Left ventricle myocardium superior (tissue), 1 donor: ENCODE results near the gene IDS. TPM values are rescaled to one million over a fixed set of nuclear protein-coding genes. Genes with fewer than 3 reads are reported as not detected.
A peak's percentile ranks its signal among the peaks of the same experiment; 100 is the strongest.
"Not testable (repeated sequence)": the region's sequence is repeated elsewhere in the genome, so short reads cannot be mapped to it uniquely, and the experiment has no call there.

ENCODE experiments used
- ATAC-seq: fragments of 200-7000 bp; cut with Tn5 transposase; one replicate; pipeline ENCODE4 v1.9.1; 2020; ENCODE audit warnings: mild to moderate bottlenecking, moderate library complexity
- DNase-seq: peaks from one replicate; pipeline ENCODE4 v3.0.0-alpha.2; 2020
- intact Hi-C: fragments of 100-400 bp; cut with micrococcal nuclease; formaldehyde crosslinking; loops from one replicate; pipeline ENCODE4 v1.11.0; 2022
- total RNA-seq: library from RNA; stranded (reverse); fragmentation: NEBNext Ultra II Directional; extraction: Animal tissue kit (Norgen Biotek cat#: 25700); gene quantifications from one replicate; pipeline ENCODE4 v1.2.1, GENCODE V29; 2021
- donor health status: DM: no; HTN: yes; CAD: no; lungs with severe emphysema.

Gene IDS
- total RNA-seq, 1 donor from 2014 or later = 88.7 TPM

DNA sequence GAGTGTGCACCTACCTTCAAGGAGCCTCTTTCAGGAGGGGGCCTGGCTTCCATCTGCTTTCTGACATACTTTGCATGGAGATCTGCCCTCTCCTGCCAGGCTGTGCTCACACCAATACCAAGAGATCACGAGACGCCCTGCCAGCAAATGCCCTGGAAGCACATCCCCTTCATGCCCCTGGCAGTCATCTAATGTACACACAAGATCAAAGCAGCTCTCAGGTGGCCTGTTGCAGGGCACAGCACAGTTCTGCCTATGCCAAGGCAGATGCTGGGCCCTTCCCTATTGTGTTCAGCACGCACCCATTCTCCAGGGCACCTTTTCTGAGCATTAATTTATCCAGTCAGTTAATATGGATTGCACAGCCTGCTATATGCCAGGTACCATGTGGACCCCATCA, 27.8 kb upstream of the IDS start:
- DNase-seq, intact Hi-C loops, ATAC-seq: not testable (repeated sequence)

- DNase-seq = no peak
- intact Hi-C loops = no loop called here
- ATAC-seq = no peak
These were observed 26.5 kb upstream of the IDS start for GRCh38 chrX:149531599-149531998.

- DNase-seq (no peak), ATAC-seq (no peak)
- intact Hi-C loops = no loop called here
These were observed 23.3 kb upstream of the IDS start for GRCh38 chrX:149528381-149528780.

- ATAC-seq (peak; percentile 22), DNase-seq (no peak)
- intact Hi-C loops = no loop called here
These were observed 22.6 kb upstream of the IDS start for GRCh38 chrX:149527705-149528104.

- DNase-seq, intact Hi-C loops: not testable (repeated sequence)
- peak; percentile 88 for ATAC-seq
These were observed 21.4 kb upstream of the IDS start for GRCh38 chrX:149526318-149527033.

GRCh38 chrX:149525903-149526302, 20.8 kb upstream of the IDS start:
- DNase-seq, intact Hi-C loops: not testable (repeated sequence)
- ATAC-seq = peak; percentile 10

- peak; percentile 51 for ATAC-seq
- intact Hi-C loops = not testable (repeated sequence)
- peak; percentile 52 for DNase-seq
These were observed 20.3 kb upstream of the IDS start for GRCh38 chrX:149525389-149525788.

- intact Hi-C loops = no loop called here
- no peak for DNase-seq
These were observed 17.8 kb upstream of the IDS start for GRCh38 chrX:149522916-149523315.

GRCh38 chrX:149521438-149521837, 16.3 kb upstream of the IDS start:
- DNase-seq = no peak
- ATAC-seq = no peak
- intact Hi-C loops = no loop called here

More at GRCh38 chrX:149522916-149523315, 17.8 kb upstream of the IDS start:
- ATAC-seq = peak; percentile 30

DNA sequence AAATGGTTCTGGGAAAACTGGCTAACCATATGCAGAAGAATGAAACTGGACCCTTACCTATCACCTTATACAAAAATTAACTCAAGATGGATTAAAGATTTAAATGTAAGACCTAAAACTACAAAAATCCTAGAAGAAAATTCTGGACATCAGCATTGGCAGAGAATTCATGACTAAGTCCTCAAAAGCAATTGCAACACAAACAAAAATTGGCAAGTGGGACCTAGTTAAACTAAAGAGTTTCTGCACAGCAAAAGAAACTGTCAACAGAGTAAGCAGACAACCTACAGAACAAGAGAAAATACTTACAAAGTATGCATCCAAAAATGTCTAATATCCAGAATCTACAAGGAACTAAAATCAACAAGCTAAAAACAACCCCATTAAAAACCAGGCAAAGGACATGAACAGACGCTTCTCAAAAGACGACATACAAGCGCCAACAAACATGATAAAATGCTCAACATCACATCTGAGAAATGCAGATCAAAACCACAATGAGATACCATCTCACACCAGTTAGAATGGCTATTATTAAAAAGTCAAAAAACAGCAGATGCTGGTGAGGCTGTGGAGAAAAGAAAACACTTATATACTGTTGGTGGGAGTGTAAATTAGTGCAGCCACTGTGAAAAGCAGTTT, 15.7 kb upstream of the IDS start:
- DNase-seq, intact Hi-C loops: not testable (repeated sequence)

DNA sequence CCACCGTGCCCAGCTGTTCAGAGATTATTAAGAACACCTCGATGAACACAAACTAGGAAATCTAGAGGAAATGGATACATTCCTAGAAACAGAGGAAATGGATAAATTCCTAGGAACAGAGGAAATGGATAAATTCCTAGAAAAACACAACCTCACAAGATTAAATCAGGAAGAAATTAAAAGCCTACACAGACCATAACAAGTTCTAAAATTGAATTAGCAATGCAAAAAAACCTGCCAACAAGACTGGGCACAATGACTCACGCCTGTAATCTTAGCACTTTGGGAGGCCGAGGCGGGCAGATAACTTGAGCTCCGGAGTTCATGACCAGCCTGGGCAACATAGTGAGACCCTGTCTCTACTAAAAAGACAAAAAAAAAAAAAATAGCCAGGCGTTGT, 13.1 kb upstream of the IDS start:
- intact Hi-C loops = no loop called here
- no peak for ATAC-seq
- DNase-seq = no peak

More for the DNA sequence above, 15.7 kb upstream of the IDS start:
- not testable (repeated sequence) for ATAC-seq

DNA sequence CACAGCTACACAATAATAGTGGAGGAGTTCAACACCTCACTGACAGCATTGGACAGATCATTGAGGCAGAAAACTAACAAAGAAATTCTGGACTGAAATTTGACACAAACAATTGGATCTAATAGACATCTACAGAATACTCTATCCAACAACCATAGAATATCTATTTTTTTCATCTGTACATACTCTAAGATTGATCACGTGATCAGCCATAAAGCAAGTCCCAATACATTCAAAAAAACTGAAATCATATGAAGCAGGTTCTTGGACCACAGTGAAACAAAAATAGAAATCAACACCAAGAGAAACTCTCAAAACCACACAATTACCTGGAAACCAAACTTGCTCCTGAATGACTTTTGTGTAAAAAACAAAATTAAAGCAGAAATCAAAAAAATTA, 12.2 kb upstream of the IDS start:
- no peak for DNase-seq
- ATAC-seq = no peak
- intact Hi-C loops = no loop called here

DNA sequence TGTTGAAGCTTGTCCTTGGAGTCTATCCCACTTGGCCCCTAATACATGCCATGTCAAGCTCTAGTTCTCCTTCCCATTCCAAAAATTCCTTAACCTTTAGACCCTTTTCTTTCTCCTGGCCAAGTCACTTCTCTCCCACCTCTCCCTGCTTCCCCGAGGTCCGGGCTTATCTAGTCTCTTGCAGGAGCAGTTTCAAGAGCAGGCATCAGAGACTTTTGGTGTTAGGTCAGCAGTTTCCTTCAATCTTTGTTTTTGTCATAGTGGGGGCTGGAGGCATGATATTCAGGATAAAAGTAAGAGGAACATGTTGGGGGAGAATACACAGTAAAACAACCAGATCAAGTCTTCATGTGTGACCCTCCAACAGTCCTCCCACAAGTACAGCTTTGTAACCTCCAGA, 11.5 kb upstream of the IDS start:
- DNase-seq = no peak
- intact Hi-C loops = no loop called here
- no peak for ATAC-seq

- intact Hi-C loops = no loop called here
- DNase-seq (no peak), ATAC-seq (peak; percentile 66)
These were observed 11.0 kb upstream of the IDS start for GRCh38 chrX:149515954-149516602.

DNA sequence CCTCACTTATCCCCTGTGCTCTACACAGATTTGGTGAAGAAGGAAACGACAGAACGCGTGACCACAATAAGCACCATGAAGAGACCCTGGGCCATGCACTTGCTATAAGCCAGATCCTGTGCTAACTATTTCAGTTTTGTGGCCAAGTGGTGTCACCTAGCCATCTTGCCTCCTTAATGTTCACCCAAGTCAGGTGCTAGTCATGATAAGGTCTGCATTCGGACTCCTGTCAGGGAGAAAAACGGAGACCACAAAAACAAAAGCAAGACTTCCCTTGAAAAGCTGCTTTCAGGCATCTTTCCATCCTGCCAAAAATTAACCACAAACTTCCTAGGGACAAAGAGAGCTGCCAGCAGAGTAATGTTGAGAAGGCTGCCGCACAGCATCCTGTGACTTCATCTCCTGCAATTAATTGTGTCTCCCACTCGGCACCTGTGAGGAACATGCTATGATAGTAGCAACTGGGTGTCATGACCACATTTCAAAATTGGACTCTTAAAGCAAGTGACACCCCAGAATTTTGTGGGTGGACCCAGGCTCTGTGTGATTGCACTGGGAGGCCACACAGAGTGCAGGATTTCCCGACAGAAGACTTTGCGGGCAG, 8.8 kb upstream of the IDS start:
- no peak for ATAC-seq
- intact Hi-C loops = no loop called here
- no peak for DNase-seq

DNA sequence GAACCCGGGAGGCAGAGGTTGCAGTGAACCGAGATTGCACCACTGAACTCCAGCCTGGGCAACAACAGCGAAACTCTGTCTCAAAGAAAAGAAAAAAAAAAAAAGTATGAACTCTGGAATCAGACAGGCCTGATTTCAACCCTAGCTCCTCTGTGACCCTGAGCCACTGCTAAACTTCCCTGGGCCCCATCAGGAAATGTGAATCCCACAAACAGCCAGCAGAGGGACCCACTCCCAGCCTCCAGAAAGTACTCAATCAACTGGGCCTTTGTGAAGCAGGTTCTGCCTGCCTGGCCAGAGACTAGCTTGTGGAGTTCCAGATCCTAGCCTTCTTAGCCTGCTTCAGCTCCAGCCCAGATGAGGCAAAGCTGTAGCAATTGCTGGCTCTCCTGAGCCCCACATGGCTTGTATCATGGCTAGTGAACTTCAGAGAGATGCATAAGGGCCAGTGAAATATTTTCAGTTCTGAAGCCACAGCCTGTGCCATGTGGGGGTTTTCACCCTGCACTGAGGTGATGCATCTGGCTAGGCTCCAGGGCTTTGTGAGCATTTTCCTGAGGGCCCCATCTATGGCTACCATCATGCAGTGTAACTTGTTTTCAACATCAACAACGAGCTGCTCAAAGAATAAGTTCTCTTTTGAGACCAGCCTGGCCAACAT, 7.2 kb upstream of the IDS start:
- intact Hi-C loops = no loop called here
- DNase-seq = peak; percentile 39
- ATAC-seq = peak; percentile 78

GRCh38 chrX:149511081-149511480, 6.0 kb upstream of the IDS start:
- DNase-seq (no peak), ATAC-seq (no peak)
- intact Hi-C loops = no loop called here

- DNase-seq = no peak
- no peak for ATAC-seq
These were observed 5.3 kb upstream of the IDS start for GRCh38 chrX:149510386-149510785.

GRCh38 chrX:149508467-149508866, 3.4 kb upstream of the IDS start:
- intact Hi-C loops = no loop called here
- ATAC-seq (no peak), DNase-seq (no peak)

More at GRCh38 chrX:149510386-149510785, 5.3 kb upstream of the IDS start:
- intact Hi-C loops = no loop called here
